DMS 273 treated with DMSO at 0.1 percent for 48 hours (cell line): Measurements from ENCODE around the gene PRR33.

Experiments used
- DNase-seq: peaks from one replicate; lab custom pipeline; 2025; lab: John Stamatoyannopoulos, UW

PRR33 gene

DNA sequence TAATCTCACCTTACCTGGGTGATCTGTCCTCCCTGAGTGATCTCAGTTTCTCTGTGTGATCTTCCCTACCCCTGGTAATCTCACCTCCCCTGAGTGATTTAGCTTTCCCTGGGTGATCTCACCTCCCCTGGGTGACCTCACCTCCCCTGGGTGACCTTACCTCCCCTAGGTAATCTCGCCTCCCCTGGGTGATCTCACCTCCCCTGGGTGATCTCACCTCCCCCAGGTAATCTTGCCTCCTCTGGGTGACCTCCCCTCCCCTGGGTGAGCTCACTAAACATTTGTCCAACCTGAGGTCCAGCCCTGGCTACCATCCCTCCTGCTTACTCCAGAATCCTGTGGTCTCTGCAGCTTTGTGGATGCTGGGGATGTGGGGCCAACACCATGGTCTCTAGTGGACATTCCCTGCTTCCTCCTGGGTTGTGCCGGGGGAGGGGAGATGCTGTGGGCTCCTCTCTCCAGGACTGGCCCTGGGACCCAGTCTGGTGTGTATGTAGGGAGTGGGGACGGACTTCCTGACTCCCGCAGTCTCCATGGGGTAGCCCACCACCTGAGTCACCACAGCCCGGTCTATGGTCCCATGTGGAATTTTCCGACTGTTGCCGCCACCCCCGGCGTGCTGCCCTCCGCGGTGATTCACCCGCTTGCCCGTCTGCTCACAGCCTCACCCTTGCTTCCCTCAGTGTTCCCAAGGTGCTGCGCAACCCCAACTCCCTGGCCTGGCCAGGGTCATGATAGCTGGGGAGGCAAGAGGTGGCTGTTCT lies 28.9 kb downstream of the PRR33 start:
- no peak for DNase-seq

DNA sequence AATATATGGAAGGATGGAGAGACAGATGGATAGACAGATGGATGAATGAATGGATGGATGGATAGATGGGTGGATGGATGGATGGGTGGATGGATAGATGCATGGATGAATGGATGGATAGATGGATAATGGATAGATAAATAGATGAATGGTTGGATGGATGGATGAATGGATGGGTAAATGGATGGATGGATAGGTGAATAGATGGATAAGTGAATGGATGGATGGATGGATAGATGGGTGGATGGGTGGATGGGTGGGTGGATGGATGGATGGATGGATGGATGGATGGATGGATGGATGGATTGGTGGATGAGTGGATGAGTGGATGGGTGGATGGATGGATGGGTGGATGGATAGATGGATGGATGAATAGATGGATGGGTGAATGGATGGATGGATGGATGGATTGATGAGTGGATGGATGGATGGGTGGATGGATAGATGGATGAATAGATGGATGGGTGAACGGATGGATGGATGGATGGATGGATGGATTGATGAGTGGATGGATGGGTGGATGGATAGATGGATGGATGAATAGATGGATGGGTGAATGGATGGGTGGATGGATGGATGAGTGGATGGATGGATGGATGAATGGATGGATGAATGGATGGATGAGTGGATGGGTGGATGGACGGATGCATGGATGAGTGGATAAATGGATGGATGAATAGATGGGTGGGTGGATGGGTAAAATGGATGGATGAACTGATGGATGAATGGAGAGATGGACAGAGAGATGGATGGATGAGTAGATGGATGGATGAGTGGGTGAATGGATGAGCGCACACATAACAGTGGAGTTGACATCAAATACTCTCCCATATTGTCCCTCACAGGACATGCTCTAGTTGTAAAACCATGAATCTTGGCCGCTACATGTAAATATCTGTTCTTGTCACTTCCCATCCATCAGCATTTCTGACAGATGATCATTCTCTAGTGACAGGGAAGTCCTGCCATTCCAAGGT lies 30.0 kb downstream of the PRR33 start:
- no peak for DNase-seq

DNA sequence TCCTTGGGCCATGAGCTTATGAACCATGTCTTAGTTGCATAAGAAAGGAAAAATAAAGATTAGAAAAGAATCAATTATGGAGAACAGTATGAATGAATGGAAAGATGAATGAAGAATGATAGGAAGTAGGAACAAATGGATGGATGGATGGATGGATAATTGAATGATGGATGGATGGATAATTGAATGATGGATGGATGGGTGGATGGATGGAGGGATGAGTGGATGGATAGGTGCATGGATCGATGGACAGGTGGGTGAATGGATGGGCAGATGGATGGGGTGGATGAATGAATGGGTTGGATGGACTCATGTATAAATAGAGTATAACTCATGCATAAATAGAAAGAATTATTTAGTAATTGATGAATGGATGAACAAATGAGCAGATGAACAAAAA lies 31.6 kb downstream of the PRR33 start:
- DNase-seq: no peak

DNA sequence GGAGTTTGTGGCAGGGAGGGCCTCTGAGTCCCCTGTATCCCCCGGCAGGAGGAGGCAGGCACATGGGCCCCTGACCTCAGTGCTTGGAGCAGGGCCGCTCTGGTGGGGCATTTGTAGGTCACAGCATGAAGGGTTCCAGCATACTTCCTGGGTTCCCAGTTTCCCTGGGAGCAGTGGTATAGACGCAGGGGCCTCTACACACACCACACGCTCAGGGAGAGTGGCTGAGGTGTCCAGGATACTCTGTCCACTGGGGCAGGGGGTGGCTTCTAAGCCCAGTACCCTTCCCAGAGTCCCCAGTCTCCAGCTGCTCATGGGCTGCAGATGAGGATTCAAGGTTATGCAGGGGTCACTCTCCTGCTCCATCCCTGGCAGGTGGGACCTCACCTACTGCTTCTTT lies 32.7 kb downstream of the PRR33 start:
- no peak for DNase-seq

DNA sequence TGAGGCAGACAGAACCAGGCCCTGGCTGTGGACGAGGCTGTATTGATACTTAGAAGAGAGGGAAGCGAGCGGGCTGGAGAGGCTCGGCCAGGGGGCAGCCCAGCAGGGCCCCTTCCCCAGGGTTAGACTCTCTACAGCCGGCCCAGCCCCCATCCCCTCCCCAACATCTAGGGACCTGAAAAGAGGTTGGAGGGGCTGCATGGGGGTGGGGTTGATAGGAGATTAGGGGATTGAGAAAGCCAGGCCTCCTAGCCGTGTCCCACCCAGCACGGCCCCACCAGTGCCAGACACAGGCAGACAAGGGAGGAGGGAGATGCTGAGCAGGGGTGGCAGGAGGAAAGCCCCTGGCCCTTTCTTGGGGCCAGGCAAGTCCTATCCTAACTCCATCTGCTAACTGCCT lies 33.1 kb downstream of the PRR33 start:
- no peak for DNase-seq

DNA sequence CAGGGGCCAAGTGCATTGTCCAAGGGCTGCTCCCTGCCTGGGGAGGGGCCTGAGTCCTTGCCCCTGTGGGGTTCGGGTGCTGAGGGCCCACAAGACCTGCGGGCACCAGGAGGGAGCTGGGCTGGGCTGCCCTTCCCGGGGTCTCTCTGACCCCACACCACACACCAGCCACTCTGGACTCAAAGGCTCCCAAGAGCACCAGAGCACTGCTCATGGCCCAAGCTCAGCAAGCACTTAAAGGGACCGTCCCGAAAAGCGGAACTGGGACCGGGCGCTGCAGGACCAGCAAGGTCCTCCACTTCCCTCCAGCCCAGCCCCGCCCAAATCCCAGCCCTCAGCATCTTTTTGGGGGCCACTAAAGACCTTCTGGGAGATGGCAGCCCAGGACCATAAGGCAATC lies 33.5 kb downstream of the PRR33 start:
- DNase-seq: no peak

DNA sequence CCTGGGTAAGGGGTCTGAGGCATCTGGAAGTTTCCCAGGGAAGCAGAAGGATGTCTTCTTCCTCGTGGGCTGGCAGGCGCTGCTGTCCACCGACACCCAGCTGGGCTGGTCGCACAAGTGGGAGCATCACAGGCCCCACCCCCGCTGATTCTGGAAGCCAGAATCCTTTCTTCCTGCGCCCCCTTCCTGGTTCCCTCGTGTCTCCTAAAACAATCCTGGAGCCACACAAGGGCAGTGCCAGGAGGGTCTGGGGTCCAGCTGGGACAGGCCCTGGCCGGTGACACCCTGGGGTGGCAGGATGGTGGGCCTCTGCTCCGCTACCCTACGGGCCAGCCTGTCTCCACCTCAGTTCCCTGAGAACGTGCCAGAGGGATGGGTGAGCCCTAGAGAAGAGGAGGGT lies 34.6 kb downstream of the PRR33 start:
- no peak for DNase-seq

DNA sequence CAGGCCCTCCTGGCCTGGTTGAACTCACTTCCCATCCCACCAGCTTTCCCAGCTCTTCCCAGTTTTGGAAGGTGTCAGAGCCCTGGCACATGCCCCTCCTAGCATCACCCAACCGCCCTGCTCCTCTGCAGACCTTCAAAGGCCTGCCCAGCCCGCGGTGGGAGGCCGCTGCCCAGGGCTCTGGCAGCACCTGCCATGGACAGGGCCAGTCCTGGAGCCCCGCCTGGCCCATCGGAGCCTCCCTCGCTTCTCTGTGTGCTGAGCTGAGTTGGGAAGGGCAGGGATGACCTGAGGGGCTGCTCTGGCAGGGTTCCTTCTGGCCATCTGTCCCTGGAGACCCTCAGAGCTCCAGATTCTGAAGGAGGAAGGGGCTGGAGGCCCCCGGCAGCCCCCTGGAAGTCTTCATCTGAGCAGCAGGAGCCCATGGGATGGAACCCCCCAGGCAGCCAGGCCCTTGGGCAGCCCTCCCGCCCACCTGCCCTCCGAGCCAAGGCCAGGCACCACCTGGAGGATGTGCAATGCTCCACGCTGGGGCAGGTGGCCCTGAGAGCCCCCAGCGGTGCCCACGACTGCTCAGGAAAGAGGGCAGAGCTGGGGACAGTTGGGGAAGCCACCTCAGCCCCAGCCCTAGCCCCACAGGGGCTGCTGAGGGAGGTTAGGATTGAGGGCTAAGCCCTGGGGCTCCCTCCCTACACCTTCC lies 35.2 kb downstream of the PRR33 start:
- DNase-seq: no peak

DNA sequence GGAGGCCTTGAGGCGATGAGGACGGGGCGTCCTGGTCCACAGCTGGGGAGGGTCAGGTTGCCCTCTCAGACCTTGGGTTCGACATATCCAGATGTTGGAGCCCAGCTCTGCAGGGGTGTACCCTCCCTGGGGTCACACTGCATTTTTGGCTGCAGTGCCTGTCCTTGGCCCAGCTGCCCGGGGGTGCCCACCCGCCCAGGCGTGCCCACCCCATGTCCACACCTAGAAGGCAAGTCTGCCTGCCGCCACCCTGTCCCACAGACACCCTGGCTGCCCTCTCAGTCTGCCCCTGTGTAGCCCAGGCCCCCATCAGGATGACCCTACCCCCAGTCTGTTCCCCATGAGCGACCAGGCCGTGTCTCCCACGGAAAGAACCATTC lies 35.8 kb downstream of the PRR33 start:
- DNase-seq: no peak

DNA sequence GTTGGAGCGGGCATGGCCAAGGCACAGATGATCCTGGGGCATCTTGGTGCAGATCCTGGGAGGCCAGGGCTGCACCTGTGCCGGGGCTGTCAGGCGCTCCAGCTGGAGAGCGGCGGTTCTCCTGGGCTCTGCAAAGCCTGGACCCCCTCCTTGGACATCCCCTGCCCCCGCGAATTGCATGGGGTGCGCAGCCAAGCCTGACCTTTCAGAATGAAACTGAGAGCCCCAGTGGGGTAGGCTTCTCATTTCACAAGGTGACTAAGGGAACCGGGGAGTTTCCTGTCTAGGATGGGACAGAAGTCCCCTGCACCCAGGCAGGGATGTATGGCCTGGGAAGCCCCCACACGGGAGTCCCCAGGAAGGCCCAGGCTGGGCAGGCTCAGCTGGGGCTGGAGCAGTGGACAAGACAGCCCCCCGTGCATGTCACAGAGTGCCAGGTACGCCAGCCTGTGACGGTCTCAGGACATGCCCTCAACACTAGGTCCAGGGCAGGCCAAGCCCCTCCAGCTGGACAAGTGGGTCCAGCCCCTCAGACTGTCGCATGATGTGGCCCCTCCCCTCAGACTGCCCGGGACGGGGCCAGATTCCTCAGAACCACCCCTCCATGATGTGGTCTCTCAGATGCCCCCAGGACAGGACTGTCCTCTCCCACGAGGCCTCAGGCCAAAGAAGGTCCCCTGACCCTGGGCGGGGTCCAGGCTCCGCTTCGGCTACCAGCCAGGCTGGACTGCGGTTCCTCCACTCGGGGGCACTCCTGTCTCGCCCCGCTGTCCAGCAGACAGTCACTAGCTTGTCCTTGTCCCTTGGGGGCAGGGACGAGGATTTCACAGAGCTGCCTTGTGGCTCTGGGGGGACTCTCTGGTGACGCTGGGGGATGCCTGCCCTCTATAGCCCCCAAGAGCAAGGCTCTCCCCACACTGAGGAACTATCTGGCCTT lies 36.5 kb downstream of the PRR33 start:
- DNase-seq: no peak

DNA sequence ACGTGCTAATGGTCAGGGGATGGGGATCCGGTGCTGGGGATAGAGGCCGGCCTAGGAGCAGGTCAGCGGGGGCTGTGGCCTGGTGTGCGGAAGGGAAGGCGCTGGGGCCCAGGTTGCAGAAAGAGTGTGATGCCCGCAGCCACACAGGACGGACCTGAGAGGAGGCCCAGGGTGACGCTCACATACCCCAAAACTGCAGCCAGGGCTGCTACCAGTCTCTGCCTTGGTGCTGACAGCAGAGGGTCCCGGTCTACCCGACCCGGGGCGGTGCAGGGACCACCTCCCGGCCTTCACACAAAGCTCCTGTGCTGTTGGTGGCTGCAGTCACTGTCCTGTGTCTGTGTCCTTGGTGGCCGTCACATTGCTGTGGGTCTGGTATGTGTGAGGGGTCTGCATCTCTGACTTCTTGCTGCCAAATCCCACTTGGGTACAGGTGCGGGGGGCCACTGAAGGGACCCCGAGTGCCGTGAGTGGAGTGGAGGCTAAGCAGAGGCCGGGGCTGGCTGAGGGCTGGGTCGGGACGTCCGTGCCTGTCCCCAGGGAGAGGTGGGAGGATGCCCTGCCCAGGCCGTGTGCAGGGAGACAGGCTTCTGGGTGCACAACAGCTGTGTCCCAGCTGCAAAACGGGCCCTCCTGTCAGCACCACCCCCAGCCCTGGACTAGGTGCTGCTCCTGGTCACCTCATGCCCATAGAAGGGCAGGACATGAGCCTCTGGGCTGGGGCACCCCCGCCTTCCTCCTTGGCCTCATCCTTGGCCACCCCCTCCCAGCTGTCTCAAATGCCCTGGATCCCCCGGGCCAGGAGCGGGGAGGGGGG lies 37.4 kb downstream of the PRR33 start:
- DNase-seq: no peak

DNA sequence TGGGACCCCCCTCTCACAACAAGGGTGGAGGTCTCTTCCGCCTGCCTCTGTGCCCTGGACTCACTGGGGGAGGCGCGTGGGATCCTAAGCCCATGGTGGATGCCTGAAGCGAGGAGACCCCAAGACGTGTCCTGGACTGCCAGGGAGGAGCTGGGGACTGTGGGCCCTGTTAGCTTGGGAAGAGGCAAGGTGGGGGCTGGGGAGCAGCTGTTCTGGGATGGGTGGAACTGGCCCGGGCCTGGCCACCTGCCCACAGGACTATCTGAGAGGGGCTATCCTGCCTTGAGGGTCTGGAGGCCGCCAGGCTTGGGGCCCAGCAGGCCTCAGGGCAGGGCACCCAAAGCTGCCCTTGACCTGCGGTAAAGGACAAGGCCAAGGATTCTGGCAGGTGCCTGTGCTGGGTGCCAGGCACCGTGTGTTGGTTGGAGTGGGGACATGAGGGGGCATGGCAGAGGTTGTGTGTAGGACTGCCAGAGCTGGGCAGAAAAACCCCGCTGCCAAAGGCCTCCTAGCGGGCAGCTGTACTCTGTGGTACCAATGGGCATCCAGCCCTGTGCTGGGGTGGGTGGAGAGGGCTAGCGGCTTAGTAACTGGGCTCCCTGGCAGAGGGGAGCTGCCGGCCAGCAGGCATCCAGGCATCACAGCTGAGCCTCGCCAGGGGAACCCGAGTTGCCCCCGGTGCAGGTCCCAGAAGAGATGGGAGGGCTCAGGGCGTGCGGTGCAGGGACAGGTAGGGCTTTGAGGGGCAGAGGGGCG lies 38.1 kb downstream of the PRR33 start:
- no peak for DNase-seq

DNA sequence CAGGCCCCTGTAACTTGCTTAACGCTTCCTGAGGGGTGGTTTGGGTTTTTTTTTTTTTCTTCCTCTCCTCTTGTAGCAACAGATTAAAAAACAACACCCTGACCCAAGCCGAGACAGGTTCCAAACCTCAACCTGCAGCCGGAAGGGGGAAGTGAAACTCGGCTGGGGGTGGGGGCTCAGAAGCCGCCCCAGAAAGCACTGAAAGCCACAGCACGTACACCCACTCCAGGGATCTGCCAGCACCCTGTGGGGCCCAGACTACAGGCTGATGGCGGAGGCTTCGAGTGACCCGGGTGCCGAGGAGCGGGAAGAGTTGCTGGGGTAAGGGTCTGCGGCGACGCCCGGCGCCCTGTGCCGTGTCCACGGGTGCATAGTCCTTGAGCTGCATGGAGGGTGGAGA lies 38.8 kb downstream of the PRR33 start, which contains the start of gene LSP1:
LSP1 (plus strand) TSS at position 208 of the 400 bp plus-strand sequence; CDS start at position 269, 61 bp downstream.
- DNase-seq: no peak

DNA sequence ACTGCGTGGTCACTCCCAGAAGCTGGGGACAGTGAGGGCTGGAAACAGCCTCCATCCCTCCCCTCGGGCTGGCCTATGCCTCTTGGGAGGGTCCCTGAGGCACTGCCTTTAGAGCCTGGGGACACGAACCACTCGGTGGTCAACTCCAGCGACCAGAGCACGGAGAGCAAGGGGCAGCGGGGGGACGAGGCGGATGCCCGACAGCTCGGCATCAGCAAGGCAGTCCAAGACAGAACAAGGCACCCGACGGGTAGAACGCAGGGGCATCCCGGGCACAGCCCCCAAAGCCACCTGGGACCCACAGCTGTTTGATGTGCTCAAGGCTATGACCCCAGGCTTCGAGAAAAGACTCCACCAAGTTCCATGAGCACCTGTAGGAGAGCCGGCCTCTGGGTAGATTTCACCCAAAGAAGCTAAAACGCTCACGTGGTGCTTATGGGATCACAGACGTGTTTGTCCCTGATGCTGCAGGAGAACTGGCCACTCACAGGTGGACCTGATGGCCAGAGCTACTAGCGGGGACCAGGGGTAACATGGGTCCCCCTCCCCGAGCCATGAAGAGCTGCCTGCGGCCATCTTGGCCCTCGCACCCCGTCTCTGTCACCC lies 39.3 kb downstream of the PRR33 start:
- no peak for DNase-seq

DNA sequence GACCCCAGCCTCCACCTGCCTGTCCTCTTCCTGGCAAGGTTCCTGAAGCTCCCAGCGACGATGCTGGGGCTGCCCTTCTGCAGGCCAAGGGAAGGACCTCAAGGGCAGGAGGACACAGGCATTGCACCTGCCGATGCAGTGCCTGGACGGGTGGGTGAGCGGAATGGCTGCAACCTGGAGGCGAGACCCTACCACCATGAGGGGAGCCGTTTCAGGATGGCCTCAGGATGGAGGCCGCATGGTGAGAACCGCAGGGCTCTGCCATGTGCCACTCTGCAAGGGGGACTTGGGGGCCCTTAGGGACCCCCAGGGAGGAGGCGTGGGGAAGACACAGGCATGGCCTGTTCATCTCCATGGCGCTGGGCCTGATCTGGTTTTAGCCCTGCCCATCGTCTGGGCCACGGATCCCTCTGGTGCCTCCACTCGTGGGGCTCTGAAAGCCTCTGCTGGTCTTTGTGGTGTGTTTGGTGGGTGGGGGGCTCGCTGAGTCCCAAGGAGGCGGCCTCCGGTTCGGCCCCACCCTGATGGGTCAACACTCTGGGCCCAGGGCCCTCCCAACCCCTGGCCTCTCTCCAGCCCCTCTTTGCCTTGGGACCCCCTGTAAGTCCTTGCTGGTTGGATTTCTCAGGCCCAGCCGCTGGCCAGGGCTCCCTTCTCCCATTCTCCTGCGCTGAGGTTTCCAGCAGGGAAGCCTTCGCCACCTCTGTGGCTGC lies 40.1 kb downstream of the PRR33 start:
- DNase-seq: no peak

DNA sequence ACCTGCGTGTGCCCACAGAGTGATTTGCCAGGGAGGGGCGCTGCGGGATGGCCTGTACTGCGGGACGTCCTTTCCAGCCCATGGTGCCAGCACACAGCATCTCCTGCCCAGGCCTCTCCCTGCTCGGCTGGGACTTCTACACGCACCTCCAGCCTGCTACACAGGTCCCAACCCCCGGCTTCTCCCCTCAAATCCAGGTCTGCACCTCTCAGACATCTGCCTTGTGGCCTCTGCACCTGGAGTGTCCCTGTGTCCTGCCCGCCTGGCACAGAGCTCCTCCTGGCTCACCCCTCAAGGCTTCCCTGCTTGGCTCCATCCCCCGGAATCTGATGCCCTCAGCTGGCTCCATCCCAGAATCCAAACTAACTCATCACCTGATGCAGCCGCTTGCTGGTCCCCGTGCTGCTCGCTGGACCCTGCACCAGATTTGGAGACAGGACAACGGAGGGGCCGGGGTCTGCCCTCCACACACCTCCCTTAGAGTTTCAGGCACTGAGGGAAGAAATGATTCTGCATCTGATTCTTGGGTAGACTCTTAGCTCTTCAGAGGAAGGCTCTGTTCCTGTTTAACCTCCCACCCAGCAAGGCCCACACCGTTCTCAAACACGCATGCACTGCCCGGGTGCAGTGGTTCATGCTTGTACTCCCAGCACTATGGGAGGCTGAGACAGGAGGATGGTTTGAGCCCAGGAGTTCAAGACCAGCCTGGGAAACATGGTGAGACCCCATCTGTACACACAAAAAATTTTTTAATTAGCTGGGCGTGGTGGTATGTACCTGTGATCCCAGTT lies 42.9 kb downstream of the PRR33 start:
- no peak for DNase-seq

DNA sequence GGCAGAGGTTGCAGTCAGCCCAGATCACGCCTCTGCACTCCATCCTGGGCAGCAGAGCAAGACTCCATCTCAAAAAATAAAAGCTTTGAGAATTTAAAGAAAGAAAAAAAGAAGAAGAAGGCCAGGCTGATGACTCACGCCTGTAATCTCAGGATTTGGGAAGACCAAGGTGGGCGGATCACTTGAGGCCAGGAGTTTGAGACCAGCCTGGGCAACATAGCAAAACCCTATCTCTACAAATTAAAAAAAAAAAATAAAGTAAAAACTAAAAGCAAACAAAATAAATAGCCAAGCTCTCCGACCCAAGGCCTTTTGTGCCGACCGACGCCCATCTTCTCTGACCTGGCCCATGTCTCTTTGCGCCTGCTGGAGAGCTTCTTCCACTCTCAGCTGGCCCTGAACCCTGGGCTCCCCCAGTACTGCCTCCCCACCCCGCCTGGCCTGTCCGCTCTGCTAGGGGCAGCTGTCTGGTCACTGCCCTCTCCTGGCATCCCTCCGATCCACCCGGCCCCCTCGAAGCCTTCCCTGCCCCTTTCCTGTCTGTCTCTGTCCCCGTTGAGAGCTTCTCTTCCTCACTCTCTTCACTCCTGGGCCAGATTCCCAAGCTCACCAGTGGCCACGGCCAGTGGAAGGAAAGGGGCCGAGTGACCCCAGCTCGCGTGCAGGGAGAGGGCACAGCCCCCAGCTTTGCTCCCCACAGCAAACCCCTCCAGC lies 43.6 kb downstream of the PRR33 start:
- DNase-seq: no peak
